ENCODE data around the gene ARSI.
"Not testable (repeated sequence)": the region's sequence is repeated elsewhere in the genome, so short reads cannot be mapped to it uniquely, and the experiment has no call there.

The ARSI gene

DNA sequence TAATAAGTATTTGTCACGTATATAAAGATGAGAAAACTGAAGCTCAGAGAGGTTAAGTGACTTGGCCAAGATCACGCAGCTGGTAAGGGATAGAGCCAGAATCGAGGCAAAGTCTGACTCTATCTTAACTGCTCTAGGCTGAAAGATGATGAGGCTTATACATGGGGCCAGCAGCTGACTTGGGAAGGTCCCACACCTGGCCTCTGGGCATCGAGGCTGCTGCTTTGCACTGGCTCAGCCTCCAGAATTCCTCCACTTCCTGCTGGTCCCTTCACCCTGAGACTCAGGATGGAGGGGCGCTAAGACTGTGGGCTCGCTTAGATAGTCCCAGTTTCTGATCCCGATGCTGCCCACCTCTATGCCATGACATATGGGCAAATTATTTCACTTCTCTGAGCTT lies 48.3 kb downstream of the ARSI start:
- Histone ChIP-seq H3K27me3 (ENCODE audit: control insufficient read depth in 1 of 2, insufficient read depth in 2 of 2, low read length in 2 of 2) (no peaks in the 10 kb centered on the region), H3K4me1 (ENCODE audit: control insufficient read depth, insufficient read depth, low read length) (no peaks in the 10 kb centered on the region), H3K9me3 (ENCODE audit: control insufficient read depth in 2 of 2, low read length in 2 of 2) (no peaks in the 10 kb centered on the region), H3K9ac (ENCODE audit: low read length in 2 of 2) (no peak overlapping the region), H3K27ac (ENCODE audit: low read length) (no peak overlapping the region), H3K36me3 (ENCODE audit: control insufficient read depth in 2 of 2, insufficient read depth in 2 of 2, low read length in 2 of 2) (no peaks in the 10 kb centered on the region), H3K4me3 (ENCODE audit: low read length in 2 of 2) (no peak overlapping the region)

DNA sequence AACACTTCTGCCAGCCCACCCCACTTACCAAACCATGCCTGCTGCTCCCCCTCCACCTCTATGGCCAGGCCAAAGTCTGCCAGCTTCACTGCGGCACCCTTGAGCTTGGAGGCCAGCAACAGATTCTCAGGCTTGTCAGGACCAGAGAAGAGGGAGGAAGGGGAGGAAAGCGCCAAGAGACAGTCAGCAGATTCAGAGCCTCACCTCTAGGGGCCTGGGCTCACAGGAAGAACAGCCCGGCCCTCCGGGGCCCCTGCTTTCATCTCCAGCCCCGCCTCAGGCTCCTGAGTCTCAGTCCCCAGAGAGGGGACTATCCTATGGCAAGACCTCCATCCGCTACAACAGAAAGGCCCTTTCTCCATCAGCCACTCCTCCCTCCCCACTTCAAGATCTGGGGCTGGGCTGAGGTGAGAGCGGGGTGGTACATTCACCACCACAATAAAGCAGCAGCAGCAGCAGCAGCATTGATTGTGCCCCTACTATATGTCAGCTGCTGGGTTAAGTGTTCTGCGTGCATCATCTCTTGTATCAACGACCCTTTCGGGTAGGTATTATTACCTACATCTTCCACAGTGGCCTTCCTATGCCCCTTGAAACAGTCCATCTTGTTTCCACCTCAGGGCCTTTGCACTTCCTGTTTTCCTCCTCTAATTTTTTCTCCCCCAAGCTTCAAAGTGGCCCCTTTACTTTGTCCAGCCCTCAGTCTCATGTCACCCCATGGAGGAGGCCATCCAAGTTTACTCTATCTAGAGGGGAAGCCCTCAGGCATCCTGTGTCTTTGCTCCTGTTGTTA lies 49.1 kb downstream of the ARSI start:
- Histone ChIP-seq H3K27ac (ENCODE audit: low read length) (no peak overlapping the region), H3K9me3 (ENCODE audit: control insufficient read depth in 2 of 2, low read length in 2 of 2) (no peaks in the 10 kb centered on the region), H3K9ac (ENCODE audit: low read length in 2 of 2) (no peak overlapping the region), H3K4me3 (ENCODE audit: low read length in 2 of 2) (no peak overlapping the region), H3K4me1 (ENCODE audit: control insufficient read depth, insufficient read depth, low read length) (no peaks in the 10 kb centered on the region), H3K36me3 (ENCODE audit: control insufficient read depth in 2 of 2, insufficient read depth in 2 of 2, low read length in 2 of 2) (no peaks in the 10 kb centered on the region), H3K27me3 (ENCODE audit: control insufficient read depth in 1 of 2, insufficient read depth in 2 of 2, low read length in 2 of 2) (no peaks in the 10 kb centered on the region)

DNA sequence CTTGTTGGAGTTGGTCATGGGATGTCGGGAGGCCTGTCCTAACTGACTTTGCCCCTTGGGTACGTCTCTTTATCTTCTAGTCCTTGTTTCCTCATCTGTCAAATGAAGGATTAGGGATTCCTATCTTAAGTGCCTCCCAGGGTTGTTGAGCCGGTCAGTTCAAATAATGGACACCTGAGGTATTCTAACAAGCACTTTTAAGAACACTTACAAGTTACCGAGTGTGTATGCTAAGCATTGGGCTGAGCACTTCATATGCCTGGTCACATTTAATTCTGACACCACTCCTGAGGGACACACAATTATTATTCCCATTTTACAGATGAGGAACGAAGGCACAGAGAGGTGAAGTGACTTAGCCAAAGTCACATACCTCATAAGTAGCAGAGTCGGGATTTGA lies 50.2 kb downstream of the ARSI start:
- no peaks in the 10 kb centered on the region for H3K4me1 ChIP-seq (ENCODE audit: control insufficient read depth, insufficient read depth, low read length)
- H3K9me3 ChIP-seq (ENCODE audit: control insufficient read depth in 2 of 2, low read length in 2 of 2) = no peaks in the 10 kb centered on the region
- H3K9ac ChIP-seq (ENCODE audit: low read length in 2 of 2) = no peak overlapping the region
- H3K4me3 ChIP-seq (ENCODE audit: low read length in 2 of 2) = no peak overlapping the region
- H3K27me3 ChIP-seq (ENCODE audit: control insufficient read depth in 1 of 2, insufficient read depth in 2 of 2, low read length in 2 of 2) = no peaks in the 10 kb centered on the region
- no peak overlapping the region for H3K27ac ChIP-seq (ENCODE audit: low read length)
- H3K36me3 ChIP-seq (ENCODE audit: control insufficient read depth in 2 of 2, insufficient read depth in 2 of 2, low read length in 2 of 2) = no peaks in the 10 kb centered on the region

DNA sequence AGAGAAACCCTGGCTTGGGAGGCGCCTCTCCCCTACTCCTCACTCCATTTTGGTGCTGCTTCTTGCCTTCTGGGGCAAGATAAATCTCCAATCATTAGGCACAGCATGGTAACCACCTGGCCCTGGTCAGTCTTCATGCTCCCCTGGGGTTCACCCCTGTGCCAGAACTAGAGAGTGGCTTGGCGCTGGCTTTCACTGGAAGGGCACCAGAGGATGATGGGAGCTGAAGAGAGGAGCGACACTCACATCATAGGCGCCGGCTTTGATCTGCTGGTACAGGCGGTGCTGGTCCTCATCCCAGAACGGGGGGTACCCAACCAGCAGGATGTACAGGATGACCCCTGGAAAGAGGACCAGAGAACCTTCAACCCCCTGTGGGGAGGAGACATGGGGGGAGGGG lies 51.2 kb downstream of the ARSI start:
- no peaks in the 10 kb centered on the region for H3K4me1 ChIP-seq (ENCODE audit: control insufficient read depth, insufficient read depth, low read length)
- no peak overlapping the region for H3K9ac ChIP-seq (ENCODE audit: low read length in 2 of 2)
- no peaks in the 10 kb centered on the region for H3K36me3 ChIP-seq (ENCODE audit: control insufficient read depth in 2 of 2, insufficient read depth in 2 of 2, low read length in 2 of 2)
- H3K4me3 ChIP-seq (ENCODE audit: low read length in 2 of 2) = no peak overlapping the region
- no peak overlapping the region for H3K27ac ChIP-seq (ENCODE audit: low read length)
- no peaks in the 10 kb centered on the region for H3K27me3 ChIP-seq (ENCODE audit: control insufficient read depth in 1 of 2, insufficient read depth in 2 of 2, low read length in 2 of 2)
- no peaks in the 10 kb centered on the region for H3K9me3 ChIP-seq (ENCODE audit: control insufficient read depth in 2 of 2, low read length in 2 of 2)

DNA sequence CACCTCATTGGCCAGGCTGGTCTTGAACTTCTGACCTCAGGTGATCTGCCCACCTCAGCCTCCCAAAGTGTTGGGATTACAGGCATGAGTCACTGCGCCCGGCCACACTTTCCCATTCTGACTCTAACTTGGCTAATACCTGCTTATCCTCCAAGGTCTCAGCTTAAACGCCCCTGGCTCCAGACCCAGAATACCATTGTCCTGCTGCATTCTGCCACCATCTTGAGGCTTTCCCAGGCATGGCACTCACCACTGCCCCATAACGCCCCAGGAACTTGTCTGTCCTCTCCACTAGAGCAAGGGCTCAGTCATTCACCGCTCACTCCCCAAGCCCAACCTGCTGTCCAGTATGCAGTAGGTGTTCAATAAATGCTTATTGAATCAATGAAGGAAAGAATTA lies 53.0 kb downstream of the ARSI start:
- no peak overlapping the region for H3K4me3 ChIP-seq (ENCODE audit: low read length in 2 of 2)
- H3K27ac ChIP-seq (ENCODE audit: low read length) = no peak overlapping the region
- no peaks in the 10 kb centered on the region for H3K36me3 ChIP-seq (ENCODE audit: control insufficient read depth in 2 of 2, insufficient read depth in 2 of 2, low read length in 2 of 2)
- no peaks in the 10 kb centered on the region for H3K9me3 ChIP-seq (ENCODE audit: control insufficient read depth in 2 of 2, low read length in 2 of 2)
- no peak overlapping the region for H3K9ac ChIP-seq (ENCODE audit: low read length in 2 of 2)
- peaks cover 14% of the 10 kb centered on the region for H3K4me1 ChIP-seq (ENCODE audit: control insufficient read depth, insufficient read depth, low read length)
- H3K27me3 ChIP-seq (ENCODE audit: control insufficient read depth in 1 of 2, insufficient read depth in 2 of 2, low read length in 2 of 2) = no peaks in the 10 kb centered on the region

DNA sequence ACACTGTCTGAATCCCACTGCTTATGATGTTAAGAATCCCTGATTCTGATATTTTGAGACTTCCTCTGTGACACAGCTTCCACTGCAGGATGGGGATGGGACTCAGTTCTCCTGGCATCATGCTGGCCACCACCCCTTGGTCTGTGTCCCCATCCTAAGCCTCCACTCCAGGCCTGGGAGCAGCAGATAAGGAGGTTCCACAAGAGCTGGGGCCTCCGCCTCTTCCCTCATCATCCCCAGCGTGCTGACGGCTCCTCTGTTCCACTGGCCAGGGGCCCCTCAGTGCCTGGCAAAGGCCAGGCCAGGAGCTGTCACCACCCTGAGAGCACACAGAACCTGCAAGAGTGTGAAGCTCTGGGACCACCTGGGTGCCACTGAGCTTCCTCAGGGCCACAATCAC lies 53.8 kb downstream of the ARSI start:
- Histone ChIP-seq H3K4me1 (ENCODE audit: control insufficient read depth, insufficient read depth, low read length) (peaks cover 21% of the 10 kb centered on the region), H3K4me3 (ENCODE audit: low read length in 2 of 2) (no peak overlapping the region), H3K27ac (ENCODE audit: low read length) (no peak overlapping the region), H3K36me3 (ENCODE audit: control insufficient read depth in 2 of 2, insufficient read depth in 2 of 2, low read length in 2 of 2) (no peaks in the 10 kb centered on the region), H3K27me3 (ENCODE audit: control insufficient read depth in 1 of 2, insufficient read depth in 2 of 2, low read length in 2 of 2) (no peaks in the 10 kb centered on the region), H3K9ac (ENCODE audit: low read length in 2 of 2) (no peak overlapping the region), H3K9me3 (ENCODE audit: control insufficient read depth in 2 of 2, low read length in 2 of 2) (no peaks in the 10 kb centered on the region)

DNA sequence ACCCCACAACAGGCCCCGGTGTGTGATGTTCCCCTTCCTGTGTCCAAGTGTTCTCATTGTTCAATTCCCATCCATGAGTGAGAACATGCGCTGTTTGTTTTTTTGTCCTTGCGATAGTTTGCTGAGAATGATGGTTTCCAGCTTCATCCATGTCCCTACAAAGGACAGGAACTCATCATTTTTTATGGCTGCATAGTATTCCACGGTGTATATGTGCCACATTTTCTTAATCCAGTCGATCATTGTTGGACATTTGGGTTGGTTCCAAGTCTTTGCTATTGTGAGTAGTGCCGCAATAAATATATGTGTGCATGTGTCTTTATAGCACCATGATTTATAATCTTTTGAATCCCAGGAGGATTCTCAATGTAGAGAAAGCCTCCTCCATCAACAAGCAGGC lies 54.2 kb downstream of the ARSI start:
- not testable (repeated sequence) for H3K9me3 ChIP-seq (ENCODE audit: control insufficient read depth in 2 of 2, low read length in 2 of 2); H3K9ac ChIP-seq (ENCODE audit: low read length in 2 of 2); H3K36me3 ChIP-seq (ENCODE audit: control insufficient read depth in 2 of 2, insufficient read depth in 2 of 2, low read length in 2 of 2); H3K27ac ChIP-seq (ENCODE audit: low read length); H3K27me3 ChIP-seq (ENCODE audit: control insufficient read depth in 1 of 2, insufficient read depth in 2 of 2, low read length in 2 of 2); H3K4me3 ChIP-seq (ENCODE audit: low read length in 2 of 2)
- H3K4me1 ChIP-seq (ENCODE audit: control insufficient read depth, insufficient read depth, low read length) = peaks cover 24% of the 10 kb centered on the region

DNA sequence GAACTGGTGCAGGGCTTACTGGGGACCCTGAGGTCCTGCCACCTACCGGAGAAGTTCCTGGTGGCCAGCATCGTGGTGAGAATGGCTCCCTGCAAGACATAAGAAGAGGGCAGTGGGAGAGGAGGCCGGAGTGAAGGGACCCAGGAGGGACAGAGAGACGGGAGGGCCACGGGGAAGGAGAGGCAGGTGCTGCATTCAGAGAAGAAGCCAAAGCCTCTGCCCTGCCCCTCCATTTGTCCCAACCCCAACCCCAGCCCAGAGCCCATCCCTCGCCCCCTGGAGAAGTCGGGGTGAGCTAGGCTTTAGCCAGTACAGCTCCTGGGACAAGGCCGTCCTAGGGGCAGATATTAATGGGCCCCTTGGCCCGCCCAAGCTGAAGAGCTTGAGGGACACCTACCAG lies 55.0 kb downstream of the ARSI start:
- H3K9ac ChIP-seq (ENCODE audit: low read length in 2 of 2) = no peak overlapping the region
- H3K9me3 ChIP-seq (ENCODE audit: control insufficient read depth in 2 of 2, low read length in 2 of 2) = no peaks in the 10 kb centered on the region
- H3K27me3 ChIP-seq (ENCODE audit: control insufficient read depth in 1 of 2, insufficient read depth in 2 of 2, low read length in 2 of 2) = no peaks in the 10 kb centered on the region
- peaks cover 24% of the 10 kb centered on the region for H3K4me1 ChIP-seq (ENCODE audit: control insufficient read depth, insufficient read depth, low read length)
- no peak overlapping the region for H3K4me3 ChIP-seq (ENCODE audit: low read length in 2 of 2)
- H3K27ac ChIP-seq (ENCODE audit: low read length) = no peak overlapping the region
- H3K36me3 ChIP-seq (ENCODE audit: control insufficient read depth in 2 of 2, insufficient read depth in 2 of 2, low read length in 2 of 2) = no peaks in the 10 kb centered on the region

DNA sequence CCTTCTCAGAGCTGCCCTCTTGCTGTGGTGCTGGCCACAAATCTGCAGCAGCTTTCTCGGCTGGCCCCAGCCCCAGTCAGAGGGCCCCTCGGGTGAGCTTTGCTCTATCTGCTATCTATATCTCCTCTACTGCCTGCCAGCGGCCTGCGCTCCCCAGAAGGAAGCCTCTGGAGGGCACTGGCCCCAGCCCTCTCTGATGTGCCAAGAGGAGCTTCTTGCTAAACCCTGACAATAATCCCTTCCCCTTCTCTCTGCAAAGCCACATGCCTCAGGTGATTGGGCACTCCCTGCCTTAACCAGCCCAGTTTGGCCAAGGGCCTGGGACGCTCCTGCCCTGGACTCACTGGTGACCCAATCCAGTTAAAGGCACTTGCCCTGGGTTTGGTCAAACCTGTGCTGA lies 55.9 kb downstream of the ARSI start:
- Histone ChIP-seq H3K27me3 (ENCODE audit: control insufficient read depth in 1 of 2, insufficient read depth in 2 of 2, low read length in 2 of 2) (no peaks in the 10 kb centered on the region), H3K4me3 (ENCODE audit: low read length in 2 of 2) (no peak overlapping the region), H3K36me3 (ENCODE audit: control insufficient read depth in 2 of 2, insufficient read depth in 2 of 2, low read length in 2 of 2) (no peaks in the 10 kb centered on the region), H3K9ac (ENCODE audit: low read length in 2 of 2) (no peak overlapping the region), H3K4me1 (ENCODE audit: control insufficient read depth, insufficient read depth, low read length) (peaks cover 24% of the 10 kb centered on the region), H3K27ac (ENCODE audit: low read length) (no peak overlapping the region), H3K9me3 (ENCODE audit: control insufficient read depth in 2 of 2, low read length in 2 of 2) (no peaks in the 10 kb centered on the region)

DNA sequence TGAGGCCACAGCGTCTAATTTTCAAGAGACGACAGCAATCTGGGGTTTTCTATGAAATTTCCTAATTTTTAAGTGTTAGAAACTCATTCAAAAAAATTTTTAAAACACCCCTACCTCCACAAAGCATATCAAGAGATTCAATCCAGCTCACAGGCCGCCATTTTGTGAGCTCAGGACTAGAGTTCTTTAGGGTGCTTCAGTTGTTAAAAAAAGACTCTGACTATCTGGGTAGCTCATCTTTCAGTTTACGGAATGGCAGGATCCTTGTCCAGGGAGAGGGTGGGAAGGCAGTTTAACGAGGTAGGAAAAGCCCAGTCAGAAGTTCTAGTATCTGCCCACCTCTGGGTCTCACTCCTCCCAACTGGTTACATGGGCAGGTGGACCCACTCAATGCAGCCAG lies 56.3 kb downstream of the ARSI start:
- Histone ChIP-seq H3K36me3 (ENCODE audit: control insufficient read depth in 2 of 2, insufficient read depth in 2 of 2, low read length in 2 of 2) (no peaks in the 10 kb centered on the region), H3K27me3 (ENCODE audit: control insufficient read depth in 1 of 2, insufficient read depth in 2 of 2, low read length in 2 of 2) (no peaks in the 10 kb centered on the region), H3K9ac (ENCODE audit: low read length in 2 of 2) (no peak overlapping the region), H3K4me3 (ENCODE audit: low read length in 2 of 2) (no peak overlapping the region), H3K4me1 (ENCODE audit: control insufficient read depth, insufficient read depth, low read length) (peaks cover 24% of the 10 kb centered on the region), H3K27ac (ENCODE audit: low read length) (no peak overlapping the region), H3K9me3 (ENCODE audit: control insufficient read depth in 2 of 2, low read length in 2 of 2) (no peaks in the 10 kb centered on the region)
